Cardiac muscle cell (in vitro differentiated cells and primary cell): ENCODE data around the gene KLHL2. TPM values are rescaled to one million over a fixed set of nuclear protein-coding genes. Genes with fewer than 3 reads are reported as not detected.
A peak's percentile ranks its signal among the peaks of the same experiment; 100 is the strongest.
"Not testable (repeated sequence)": the region's sequence is repeated elsewhere in the genome, so short reads cannot be mapped to it uniquely, and the experiment has no call there.

Source experiments
- DNase-seq, 2 donors: peaks; one replicate each; pipeline versions ENCODE4 v3.0.0 to v3.0.0-alpha.2; 2010 to 2017; ENCODE audit warnings: low read depth in 1 of 2, low spot score in 1 of 2
- H3K27ac ChIP-seq: fragments of 200-600 bp; sonication (generic); 2 replicates; pipeline ENCODE4 v1.5.1; 2016
- H3K27me3 ChIP-seq: fragments of 200-600 bp; sonication (generic); 2 replicates; pipeline ENCODE4 v1.6.0; 2016; ENCODE audit warnings: control low read depth
- H3K36me3 ChIP-seq: fragments of 200-600 bp; sonication (generic); 2 replicates; pipeline ENCODE4 v1.5.1; 2016; ENCODE audit warnings: control low read depth
- H3K4me1 ChIP-seq: fragments of 200-600 bp; sonication (generic); 2 replicates; pipeline ENCODE4 v1.8.1; 2017; ENCODE audit warnings: low read depth, mild to moderate bottlenecking, mixed run types
- H3K4me3 ChIP-seq: fragments of 200-600 bp; sonication (generic); 2 replicates; pipeline ENCODE4 v1.5.1; 2016; ENCODE audit warnings: mild to moderate bottlenecking
- H3K9me3 ChIP-seq: fragments of 200-600 bp; sonication (generic); 2 replicates; pipeline ENCODE4 v1.5.1; 2017; ENCODE audit warnings: low read depth, mild to moderate bottlenecking, control low read depth
- polyA plus RNA-seq: library from polyadenylated mRNA; unstranded; fragments of >200 nt; fragmentation: Nextera tagmentation; extraction: Ambion mirVana; gene quantifications from 2 replicates; pipeline ENCODE4 v1.2.1, GENCODE V29; 2016
- total RNA-seq: library from RNA; depleted of rRNA; stranded (reverse); fragments of >200 nt; gene quantifications from 2 replicates; pipeline ENCODE4 v1.2.3, GENCODE V29; 2016
- TF ChIP-seq, protein P1 (sequence below): IDR thresholded peaks from 2 replicates; pipeline ENCODE4 v1.5.1; 2012; ENCODE audit warnings: low read depth, mild to moderate bottlenecking, low read length

KLHL2 gene
- total and polyA plus RNA-seq, 2 experiments from 2014 or later = 39.7 to 39.8 TPM

DNA sequence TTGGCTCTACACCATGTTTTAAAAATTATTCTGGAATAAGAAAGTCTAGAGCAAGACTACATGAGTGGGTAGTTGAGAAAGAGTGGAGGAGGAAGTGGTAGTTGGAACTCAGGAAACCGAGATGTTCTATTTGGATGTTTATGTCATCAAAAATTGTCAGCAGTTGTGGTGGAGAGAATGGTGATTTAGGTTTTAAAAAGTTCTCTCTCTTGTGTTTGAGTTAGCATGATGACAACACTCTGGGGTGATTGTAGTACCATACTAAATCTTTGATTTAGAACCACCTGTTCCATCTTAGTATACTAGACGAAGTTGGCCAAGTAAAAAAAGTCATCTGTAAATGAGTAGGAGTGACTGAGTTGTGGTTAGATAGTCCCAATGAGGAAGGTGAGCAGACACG, 40.7 kb downstream of the KLHL2 start:
- Histone ChIP-seq H3K4me1 (no peaks in the 10 kb centered on the region), H3K27ac (no peak overlapping the region), H3K9me3 (no peaks in the 10 kb centered on the region), H3K36me3 (no peaks in the 10 kb centered on the region), H3K27me3 (no peaks in the 10 kb centered on the region), H3K4me3 (no peak overlapping the region)
- no peak for DNase-seq
- TF ChIP-seq, protein P1, sequence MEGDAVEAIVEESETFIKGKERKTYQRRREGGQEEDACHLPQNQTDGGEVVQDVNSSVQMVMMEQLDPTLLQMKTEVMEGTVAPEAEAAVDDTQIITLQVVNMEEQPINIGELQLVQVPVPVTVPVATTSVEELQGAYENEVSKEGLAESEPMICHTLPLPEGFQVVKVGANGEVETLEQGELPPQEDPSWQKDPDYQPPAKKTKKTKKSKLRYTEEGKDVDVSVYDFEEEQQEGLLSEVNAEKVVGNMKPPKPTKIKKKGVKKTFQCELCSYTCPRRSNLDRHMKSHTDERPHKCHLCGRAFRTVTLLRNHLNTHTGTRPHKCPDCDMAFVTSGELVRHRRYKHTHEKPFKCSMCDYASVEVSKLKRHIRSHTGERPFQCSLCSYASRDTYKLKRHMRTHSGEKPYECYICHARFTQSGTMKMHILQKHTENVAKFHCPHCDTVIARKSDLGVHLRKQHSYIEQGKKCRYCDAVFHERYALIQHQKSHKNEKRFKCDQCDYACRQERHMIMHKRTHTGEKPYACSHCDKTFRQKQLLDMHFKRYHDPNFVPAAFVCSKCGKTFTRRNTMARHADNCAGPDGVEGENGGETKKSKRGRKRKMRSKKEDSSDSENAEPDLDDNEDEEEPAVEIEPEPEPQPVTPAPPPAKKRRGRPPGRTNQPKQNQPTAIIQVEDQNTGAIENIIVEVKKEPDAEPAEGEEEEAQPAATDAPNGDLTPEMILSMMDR = no peak

DNA sequence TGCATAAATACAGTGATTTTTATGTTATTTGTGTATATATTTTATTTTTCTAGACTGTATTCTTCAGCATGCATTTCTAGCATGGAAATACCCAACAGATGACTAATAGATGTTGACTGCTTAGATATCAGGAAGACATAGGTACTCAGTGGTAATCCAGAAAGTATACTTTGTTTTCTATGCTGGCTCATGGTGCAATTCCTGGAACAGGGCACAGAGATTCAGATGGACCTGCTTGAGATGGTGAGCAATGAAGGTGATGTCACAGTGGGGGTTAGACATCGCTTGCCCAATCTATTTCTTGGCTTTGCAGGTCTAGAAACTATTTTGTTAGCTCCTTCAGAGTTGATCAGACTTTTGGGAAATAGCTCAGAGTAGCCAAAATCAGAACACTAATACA, 41.5 kb downstream of the KLHL2 start:
- not testable (repeated sequence) for H3K27ac ChIP-seq, H3K27me3 ChIP-seq, H3K36me3 ChIP-seq, H3K4me1 ChIP-seq, H3K9me3 ChIP-seq, H3K4me3 ChIP-seq
- peak in 1 of 2 donors; percentile 18 for DNase-seq

DNA sequence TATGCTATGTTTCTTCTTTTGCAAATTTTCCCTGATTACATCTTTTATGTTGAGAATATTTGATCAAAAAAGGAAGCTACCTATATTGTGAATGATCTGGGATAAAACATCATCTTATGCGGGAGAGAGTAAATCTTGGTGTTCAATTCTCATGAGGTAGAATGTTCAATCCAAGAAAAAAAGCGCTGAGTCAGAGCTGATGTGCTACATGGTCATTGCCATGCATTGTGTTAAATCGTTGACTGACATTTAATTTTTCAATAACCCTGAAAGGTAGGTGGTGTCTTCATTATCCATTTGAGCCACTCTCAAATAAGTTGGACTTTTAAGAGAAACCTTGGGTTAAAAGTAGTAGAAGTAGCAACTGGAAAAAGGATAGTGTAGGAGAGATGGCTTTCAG, 47.4 kb downstream of the KLHL2 start:
- Histone ChIP-seq H3K4me1 (peaks cover 45% of the 10 kb centered on the region), H3K27ac (peak overlapping the region; percentile 98)
- not testable (repeated sequence) for H3K4me3 ChIP-seq

DNA sequence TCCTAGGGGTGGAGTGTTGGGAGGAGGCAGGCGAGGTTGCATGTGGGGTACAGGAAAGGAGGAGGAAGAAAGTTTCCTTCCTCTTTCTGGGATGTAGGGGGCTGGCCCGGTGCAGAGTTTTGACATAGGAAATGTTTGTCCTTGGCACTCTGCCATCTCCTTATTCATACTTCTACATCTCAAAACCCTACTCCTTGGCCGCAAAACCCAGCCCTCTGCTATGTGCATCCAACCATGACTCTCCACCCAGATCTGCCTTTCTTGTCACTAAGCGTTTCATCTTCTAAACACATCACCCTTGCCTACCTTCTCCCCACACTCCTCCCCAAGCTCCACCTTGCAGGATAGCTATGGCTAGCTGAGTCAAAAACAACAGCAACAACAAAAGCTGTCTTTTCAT, 48.1 kb downstream of the KLHL2 start:
- H3K9me3 ChIP-seq, H3K27me3 ChIP-seq, H3K36me3 ChIP-seq, H3K4me3 ChIP-seq: not testable (repeated sequence)
- peak overlapping the region; percentile 98 for H3K27ac ChIP-seq
- DNase-seq = peak in 1 of 2 donors; percentile 87
- peaks cover 45% of the 10 kb centered on the region for H3K4me1 ChIP-seq

More for the DNA sequence above, 47.4 kb downstream of the KLHL2 start:
- not testable (repeated sequence) for H3K36me3 ChIP-seq, H3K27me3 ChIP-seq, DNase-seq, H3K9me3 ChIP-seq

DNA sequence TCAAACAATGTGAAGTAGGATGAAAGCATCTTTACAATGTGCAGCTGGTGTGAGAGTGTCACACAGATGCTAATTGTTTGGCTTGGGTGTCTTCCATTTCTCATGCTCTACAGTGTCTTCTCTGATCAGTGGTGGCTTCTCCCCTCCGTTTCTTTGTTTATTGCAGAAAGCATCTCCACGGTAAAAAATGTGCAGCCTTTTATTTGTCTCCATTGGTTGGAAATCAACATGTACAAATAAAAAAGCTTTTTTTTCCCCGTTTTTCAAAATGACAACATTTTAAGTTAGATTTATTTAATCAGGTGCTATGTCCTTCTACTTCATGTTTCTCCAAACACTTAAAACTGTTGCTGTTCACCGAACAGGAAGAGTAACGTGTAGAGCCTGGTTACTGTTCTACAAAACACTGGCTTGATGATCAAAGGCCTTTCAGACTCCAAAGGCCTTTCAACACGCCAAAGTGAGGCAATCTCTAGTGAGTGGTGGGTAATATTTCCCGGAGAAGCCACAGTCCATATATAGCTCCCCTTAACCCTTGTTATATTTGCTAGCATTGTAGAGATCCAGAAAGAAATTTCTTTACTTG, 48.8 kb downstream of the KLHL2 start:
- not testable (repeated sequence) for H3K4me3 ChIP-seq, H3K9me3 ChIP-seq, H3K36me3 ChIP-seq, H3K27me3 ChIP-seq
- Histone ChIP-seq H3K4me1 (peaks cover 45% of the 10 kb centered on the region), H3K27ac (peak overlapping the region; percentile 98)
- peak; percentile 41 to 65 for DNase-seq

DNA sequence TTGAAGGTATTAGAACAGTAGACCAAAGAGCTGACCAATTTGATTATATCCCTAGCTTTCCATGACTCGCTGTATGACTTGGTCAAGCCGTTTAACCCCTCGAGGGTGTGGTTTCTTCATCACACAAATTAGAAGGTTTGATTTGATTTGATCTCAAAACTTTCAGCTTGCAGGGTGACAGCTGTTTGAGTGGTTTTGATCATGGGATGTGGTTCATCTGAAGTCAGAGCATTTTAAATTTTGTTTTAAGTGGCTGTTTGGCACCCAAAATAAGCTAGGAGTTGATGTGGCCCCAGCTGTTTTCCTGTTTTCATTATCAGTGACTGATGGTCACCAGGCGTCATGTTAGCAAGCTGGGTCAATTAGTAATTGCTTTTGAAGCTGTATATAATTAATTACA, 52.4 kb downstream of the KLHL2 start:
- H3K4me3 ChIP-seq, H3K36me3 ChIP-seq, H3K9me3 ChIP-seq, H3K27me3 ChIP-seq, DNase-seq: not testable (repeated sequence)
- Histone ChIP-seq H3K4me1 (peaks cover 36% of the 10 kb centered on the region), H3K27ac (peak overlapping the region; percentile 98)

DNA sequence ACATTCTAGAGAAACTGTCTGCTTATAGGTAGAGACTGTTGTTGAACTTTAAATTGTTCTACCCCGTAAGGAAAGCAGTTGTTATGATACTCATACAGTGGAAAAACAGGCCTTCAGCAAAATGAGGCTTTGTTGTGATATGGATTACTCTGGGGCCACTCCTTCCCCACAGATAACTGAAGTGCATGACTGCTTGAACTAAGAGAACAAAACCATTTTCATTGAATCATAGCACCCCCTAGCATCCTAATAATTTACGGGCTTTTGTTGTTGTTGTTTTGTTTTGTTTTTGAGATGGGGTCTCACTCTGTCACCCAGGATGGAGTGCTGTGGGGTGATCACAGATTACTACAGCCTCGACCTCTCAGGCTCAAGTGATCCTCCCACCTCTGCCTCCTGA, 54.9 kb downstream of the KLHL2 start:
- H3K36me3 ChIP-seq, H3K4me3 ChIP-seq, DNase-seq, H3K27me3 ChIP-seq, H3K27ac ChIP-seq, H3K9me3 ChIP-seq: not testable (repeated sequence)
- H3K4me1 ChIP-seq = peaks cover 13% of the 10 kb centered on the region

DNA sequence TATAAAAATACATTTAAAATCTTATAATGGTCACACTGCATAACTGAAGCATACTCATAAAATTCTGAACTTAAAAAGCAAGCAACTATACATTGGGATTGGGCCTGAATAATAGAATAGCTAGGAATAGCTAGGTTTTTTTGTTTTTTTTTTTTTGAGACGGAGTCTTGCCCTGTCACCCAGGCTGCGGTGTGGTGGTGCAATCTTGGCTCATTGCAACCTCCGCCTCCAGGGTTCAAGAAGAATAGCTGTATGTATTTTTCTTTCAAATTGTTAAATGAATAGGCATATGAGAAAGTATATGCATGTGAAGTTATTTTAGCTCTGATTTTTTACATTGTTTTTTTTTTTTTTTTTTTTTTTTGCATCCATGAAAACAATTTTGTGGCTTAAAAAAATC, 56.1 kb downstream of the KLHL2 start:
- H3K9me3 ChIP-seq = not testable (repeated sequence)

DNA sequence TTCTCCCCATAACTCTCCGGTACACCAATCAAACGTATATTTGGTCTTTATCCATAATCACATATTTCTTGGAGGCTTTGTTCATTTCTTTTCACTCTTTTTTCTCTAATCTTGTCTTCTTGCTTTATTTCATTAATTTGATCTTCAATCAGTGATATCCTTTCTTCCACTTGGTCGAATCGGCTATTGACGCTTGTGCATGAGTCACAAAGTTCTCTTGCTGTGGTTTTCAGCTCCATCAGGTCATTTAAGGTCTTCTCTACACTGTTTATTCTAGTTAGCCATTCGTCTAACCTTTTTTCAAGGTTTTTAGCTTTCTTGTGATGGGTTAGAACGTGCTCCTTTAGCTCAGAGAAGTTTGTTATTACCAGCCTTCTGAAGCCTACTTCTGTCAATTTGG, 62.6 kb downstream of the KLHL2 start:
- H3K27me3 ChIP-seq, H3K27ac ChIP-seq, H3K4me3 ChIP-seq, H3K4me1 ChIP-seq, H3K36me3 ChIP-seq, H3K9me3 ChIP-seq, DNase-seq: not testable (repeated sequence)

More for the DNA sequence above, 56.1 kb downstream of the KLHL2 start:
- not testable (repeated sequence) for H3K4me3 ChIP-seq, H3K36me3 ChIP-seq, H3K27me3 ChIP-seq, H3K4me1 ChIP-seq, DNase-seq, H3K27ac ChIP-seq

DNA sequence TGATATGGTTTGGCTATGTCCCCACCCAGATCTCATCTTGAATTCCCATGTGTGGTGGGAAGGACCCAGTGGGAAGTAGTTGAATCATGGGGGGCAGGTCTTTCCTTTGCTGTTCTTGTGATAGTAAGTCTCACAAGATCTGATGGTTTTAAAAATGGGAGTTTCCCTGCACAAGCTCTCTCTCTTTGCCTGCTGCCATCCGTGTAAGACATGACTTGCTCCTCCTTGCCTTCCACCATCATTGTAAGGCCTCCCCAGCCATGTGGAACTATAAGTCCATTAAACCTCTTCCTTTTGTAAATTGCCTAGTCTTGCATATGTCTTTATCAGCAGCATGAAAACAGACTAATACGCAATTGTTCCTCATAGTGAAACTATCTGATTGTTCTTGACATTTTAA, 66.1 kb downstream of the KLHL2 start:
- H3K36me3 ChIP-seq, H3K27ac ChIP-seq, H3K9me3 ChIP-seq, H3K4me3 ChIP-seq, DNase-seq, H3K4me1 ChIP-seq, H3K27me3 ChIP-seq: not testable (repeated sequence)

DNA sequence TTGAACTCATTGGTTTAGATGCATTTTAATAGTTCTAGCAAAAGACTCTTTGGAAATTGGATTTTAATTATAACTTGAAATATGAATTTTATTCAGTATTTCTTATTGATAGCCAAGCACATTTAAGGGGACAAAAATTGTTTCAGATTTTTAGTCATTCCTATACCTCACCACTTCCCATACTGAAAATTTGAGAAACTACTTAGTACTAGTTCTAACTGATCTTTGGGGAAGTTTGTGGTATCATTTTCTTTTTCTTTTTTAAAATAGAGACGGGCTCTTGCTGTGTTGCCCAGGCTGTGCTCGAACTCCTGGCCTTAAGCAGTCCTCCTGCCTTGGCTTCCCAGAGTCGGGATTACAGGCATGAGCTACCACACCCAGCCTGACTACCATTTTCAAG, 68.0 kb downstream of the KLHL2 start:
- not testable (repeated sequence) for H3K36me3 ChIP-seq, H3K4me1 ChIP-seq, H3K9me3 ChIP-seq, DNase-seq, H3K27ac ChIP-seq, H3K4me3 ChIP-seq, H3K27me3 ChIP-seq

DNA sequence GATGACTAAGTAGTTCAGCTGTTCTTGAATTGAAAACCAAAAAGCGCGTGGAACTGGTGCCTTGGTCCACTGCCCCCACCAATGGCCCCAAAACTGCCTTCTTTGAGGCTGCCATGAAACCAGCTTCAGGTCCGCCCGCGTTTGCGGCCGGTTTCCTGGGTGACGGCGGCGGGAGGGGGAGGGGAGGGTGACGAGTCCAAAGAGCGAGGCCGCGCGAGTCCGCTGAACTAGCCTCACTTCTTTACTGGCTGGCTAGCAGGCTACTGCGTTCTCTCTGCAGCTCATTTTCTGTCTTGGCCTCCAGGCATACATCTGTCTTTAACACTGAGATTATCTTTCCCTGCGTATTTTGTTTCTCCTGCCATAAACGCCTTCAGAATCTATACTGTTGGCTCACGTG, 72.2 kb downstream of the KLHL2 start:
- DNase-seq, H3K27ac ChIP-seq, H3K9me3 ChIP-seq, H3K36me3 ChIP-seq, H3K4me1 ChIP-seq, H3K27me3 ChIP-seq, H3K4me3 ChIP-seq: not testable (repeated sequence)

DNA sequence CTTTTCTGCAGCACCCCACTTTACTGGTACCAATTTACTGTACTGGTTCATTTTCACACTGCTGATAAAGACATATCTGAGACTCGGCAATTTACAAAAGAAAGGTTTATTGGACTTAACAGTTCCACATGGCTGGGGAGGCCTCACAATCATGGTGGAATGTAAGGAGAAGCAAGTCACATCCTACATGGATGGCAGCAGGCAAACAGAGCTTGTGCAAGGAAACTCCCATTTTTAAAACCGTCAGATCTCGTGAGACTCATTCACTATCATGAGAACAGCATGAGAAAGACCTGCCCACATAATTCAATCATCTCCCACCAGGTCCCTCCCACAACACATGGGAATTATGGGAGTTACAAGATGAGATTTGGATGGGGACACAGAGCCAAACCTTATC, 77.3 kb downstream of the KLHL2 start:
- not testable (repeated sequence) for H3K9me3 ChIP-seq, H3K4me1 ChIP-seq, H3K27ac ChIP-seq, DNase-seq, H3K4me3 ChIP-seq, H3K36me3 ChIP-seq, H3K27me3 ChIP-seq
